NCI-H128 (cell line): ENCODE data around the gene IRAK2.
A peak's percentile ranks its signal among the peaks of the same experiment; 100 is the strongest.
"Not testable (repeated sequence)": the region's sequence is repeated elsewhere in the genome, so short reads cannot be mapped to it uniquely, and the experiment has no call there.

ENCODE experiments used
- DNase-seq: peaks from one replicate; lab custom pipeline; 2025; ENCODE audit not compliant: unreplicated experiment; lab: John Stamatoyannopoulos, UW

The IRAK2 gene, protein sequence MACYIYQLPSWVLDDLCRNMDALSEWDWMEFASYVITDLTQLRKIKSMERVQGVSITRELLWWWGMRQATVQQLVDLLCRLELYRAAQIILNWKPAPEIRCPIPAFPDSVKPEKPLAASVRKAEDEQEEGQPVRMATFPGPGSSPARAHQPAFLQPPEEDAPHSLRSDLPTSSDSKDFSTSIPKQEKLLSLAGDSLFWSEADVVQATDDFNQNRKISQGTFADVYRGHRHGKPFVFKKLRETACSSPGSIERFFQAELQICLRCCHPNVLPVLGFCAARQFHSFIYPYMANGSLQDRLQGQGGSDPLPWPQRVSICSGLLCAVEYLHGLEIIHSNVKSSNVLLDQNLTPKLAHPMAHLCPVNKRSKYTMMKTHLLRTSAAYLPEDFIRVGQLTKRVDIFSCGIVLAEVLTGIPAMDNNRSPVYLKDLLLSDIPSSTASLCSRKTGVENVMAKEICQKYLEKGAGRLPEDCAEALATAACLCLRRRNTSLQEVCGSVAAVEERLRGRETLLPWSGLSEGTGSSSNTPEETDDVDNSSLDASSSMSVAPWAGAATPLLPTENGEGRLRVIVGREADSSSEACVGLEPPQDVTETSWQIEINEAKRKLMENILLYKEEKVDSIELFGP

DNA sequence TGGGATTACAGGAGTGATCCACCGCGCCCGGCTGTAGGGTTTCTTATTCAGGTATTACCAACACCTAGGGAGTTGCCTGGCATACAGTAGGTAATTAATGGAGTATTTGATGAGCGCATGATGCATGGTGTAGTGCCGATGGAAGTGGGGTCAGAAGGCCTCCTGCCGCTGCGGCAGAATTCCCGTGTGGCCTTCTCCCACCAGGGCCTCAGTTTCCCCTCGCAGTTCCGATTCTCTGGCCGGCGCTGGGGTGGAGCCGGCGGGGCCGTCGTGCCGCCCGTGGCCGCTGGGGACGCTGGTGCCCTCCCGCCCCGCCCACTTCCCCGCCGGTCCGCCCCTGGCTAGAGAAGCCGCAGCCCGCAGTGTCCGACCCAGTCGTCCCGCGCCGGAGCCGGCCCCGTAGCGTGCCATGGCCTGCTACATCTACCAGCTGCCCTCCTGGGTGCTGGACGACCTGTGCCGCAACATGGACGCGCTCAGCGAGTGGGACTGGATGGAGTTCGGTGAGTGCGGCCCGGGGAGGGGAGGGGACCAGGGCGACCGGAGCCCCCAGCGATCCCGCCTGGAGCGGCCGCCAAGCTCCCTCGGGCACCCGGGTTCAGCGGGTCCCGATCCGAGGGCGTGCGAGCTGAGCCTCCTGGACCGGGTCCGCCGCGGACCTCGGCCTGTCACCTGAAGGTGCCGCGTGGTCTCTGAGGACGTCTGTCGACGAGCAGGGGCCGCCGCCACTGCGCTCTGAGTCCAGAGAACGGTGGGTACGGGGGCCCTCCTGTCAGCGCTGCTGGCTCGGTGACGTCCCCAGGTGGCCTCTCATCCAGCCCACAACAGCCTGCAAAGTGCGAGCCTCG lies at the start of gene IRAK2:
IRAK2 (plus strand) TSS at position 374 of the 848 bp plus-strand sequence; CDS start at position 410, 36 bp downstream.
- no peak for DNase-seq

- peak; percentile 79 for DNase-seq
Measured at GRCh38 chr3:10115326-10116137, 49.2 kb upstream of the IRAK2 start, which contains the start of gene BRK1. TSS of gene BRK1 (plus strand) at chr3:10115675. CDS start at chr3:10115702, 27 bp downstream.

- DNase-seq = no peak
Measured at GRCh38 chr3:10116138-10116460, 48.6 kb upstream of the IRAK2 start.

DNA sequence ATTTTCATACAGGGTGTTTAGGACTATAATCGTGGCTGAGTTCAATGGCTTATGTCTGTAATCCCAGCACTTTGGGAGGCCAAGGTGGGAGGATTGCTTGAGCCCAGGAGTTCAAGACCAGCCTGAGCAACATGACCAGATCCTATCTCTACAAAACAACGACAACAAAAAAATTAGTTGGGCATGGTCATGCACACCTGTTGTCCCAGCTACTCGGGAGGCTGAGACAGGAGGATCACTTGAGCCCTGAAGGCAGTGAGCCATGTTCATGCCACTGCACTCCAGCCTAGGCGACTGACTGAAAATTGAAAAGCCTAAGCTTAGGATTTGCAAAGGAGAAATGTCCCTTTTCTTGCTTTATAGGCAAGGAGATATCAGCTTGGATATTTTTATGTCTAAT lies 47.8 kb upstream of the IRAK2 start:
- no peak for DNase-seq

GRCh38 chr3:10119376-10119775 lies 45.3 kb upstream of the IRAK2 start:
- no peak for DNase-seq

GRCh38 chr3:10121064-10121463 lies 43.7 kb upstream of the IRAK2 start:
- DNase-seq = no peak

- DNase-seq = no peak
Measured at GRCh38 chr3:10122724-10123123, 42.0 kb upstream of the IRAK2 start.

DNA sequence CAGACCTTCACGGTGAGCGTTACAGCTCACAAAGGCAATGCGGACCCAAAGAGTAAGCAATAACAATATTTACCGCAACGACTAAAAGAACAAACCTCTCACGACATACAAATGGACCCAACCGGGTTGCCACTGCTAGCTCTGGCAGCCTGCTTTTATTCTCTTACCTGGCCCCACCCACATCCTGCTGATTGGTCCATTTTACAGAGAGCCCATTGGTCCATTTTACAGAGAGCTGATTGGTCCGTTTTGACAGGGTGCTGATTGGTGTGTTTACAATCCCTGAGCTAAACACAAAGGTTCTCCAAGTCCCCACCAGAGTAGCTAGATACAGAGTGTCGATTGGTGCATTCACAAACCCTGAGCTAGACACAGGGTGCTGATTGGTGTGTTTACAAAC lies 28.8 kb upstream of the IRAK2 start:
- DNase-seq = not testable (repeated sequence)

DNA sequence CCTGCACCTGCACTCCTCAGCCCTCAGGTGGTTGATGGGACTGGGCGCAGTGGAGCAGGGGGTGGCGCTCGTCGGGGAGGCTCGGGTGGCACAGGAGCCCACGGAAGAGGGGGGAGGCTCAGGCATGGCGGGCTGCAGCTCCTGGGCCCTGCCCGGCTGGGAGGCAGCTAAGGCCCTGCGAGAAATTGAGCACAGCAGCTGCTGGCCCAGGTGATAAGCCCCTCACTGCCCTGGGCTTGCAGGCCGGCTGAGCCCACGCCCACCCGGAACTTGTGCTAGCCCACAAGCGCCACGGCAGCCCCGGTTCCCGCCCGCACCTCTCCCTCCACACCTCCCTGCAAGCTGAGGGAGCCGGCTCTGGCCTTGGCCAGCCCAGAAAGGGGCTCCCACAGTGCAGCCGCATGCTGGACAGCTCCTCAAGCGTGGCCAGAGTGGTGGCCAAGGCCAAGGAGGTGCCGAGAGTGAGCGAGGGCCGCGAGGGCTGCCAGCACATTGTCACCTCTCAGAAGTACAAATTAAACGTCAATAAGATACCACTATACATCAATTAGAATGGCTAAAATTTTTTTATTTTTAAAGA lies 28.2 kb upstream of the IRAK2 start:
- DNase-seq = no peak

DNA sequence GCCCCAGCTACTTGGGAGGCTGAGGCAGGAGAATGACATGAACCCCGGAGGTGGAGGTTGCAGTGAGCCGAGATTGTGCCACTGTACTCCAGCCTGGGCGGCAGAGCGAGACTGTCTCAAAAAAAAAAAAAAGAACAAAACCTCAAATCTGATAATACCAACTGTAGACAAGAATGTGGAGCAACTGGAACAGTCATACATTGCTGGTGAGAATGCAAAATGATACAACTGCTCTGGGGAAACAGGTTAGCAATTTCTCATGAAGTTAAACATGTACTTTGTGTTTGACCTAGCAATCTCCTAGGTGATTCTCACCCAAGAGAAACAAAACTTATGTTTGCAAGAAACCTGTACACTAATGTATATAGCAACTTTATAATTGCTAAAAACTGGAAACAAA lies 27.5 kb upstream of the IRAK2 start:
- DNase-seq = no peak

- no peak for DNase-seq
Measured at GRCh38 chr3:10140996-10141546, 23.6 kb upstream of the IRAK2 start.

- no peak for DNase-seq
Measured at GRCh38 chr3:10142707-10143560, 21.8 kb upstream of the IRAK2 start.

GRCh38 chr3:10145685-10146084 lies 19.0 kb upstream of the IRAK2 start:
- no peak for DNase-seq

- DNase-seq = no peak
Measured at GRCh38 chr3:10149226-10149625, 15.5 kb upstream of the IRAK2 start.

- no peak for DNase-seq
Measured at GRCh38 chr3:10150987-10151386, 13.7 kb upstream of the IRAK2 start.

GRCh38 chr3:10154335-10155122 lies 10.2 kb upstream of the IRAK2 start:
- no peak for DNase-seq

- no peak for DNase-seq
Measured at GRCh38 chr3:10155123-10155472, 9.6 kb upstream of the IRAK2 start.

DNA sequence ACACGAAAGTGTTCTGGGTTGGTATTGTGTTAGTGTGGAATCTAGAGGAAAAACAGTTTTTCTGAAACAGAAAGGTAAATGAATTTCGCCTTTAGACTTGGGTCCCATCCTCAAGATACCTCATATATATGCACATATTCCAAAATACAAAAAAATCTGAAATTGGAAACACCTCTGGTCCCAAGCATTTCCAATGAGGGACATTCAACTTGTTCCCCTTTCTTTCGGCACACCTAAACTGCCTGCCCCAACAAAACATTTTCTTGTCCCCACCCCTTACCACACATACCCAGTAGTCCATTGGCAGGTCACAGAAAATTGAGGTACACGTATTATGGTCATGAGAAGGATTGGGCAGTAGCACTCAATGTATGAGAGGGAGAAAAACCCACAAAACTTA lies 9.1 kb upstream of the IRAK2 start:
- DNase-seq = no peak

GRCh38 chr3:10157031-10157430 lies 7.7 kb upstream of the IRAK2 start:
- DNase-seq = no peak
